ENCODE measurements around the gene NRDE2. TPM values are rescaled to one million over a fixed set of nuclear protein-coding genes. Genes with fewer than 3 reads are reported as not detected.

Gene NRDE2
- total RNA-seq (2014; rRNA removed; shearing (Covaris generic)): 7.5 and 8.9 TPM in 2 replicates

GRCh38 chr14:90331497-90332270, at the start of gene NRDE2:
NRDE2 (minus strand) TSS chr14:90331941; CDS start chr14:90331904, 37 bp downstream.
- DNase-seq (ENCODE audit: low read depth): peak; percentile 99

DNA sequence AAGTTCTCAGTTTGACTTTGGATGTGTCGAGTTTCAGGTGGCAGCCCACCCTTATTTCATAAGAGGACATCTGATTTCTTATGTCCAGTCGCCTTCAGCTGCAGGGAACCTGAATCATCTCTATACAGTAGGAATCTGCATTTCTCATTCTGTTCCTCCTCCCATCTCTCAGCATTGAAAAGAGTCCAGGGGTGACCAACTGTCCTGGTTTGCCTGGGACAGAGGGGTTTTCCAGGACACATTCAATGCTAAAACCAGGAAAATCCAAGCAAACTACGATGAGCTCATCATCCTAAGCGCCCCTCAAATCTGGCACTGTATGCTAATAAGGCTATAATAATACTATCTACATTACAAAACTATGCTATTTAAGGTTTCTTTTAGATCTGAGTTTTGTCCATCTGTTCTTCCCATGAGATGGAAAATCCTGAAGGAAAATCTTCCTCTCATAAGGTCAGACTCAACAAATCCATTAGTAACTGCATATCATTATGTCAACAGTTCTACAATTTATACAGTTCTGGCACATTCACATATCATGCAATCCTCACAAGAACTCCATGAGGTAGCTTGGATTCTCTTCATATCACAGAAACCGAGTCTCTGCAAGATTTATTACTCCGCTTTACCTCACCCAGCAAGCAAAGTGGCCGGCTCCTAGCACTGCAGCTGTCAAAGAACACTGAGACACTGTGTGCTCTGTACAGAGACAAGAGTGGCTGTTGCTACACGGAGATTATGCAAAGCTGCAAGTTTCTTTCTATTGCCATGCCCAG, 49.5 kb upstream of the NRDE2 start:
- DNase-seq (ENCODE audit: low read depth): no peak

- no peak for DNase-seq (ENCODE audit: low read depth)
Measured at GRCh38 chr14:90379106-90379505, 47.4 kb upstream of the NRDE2 start.

GRCh38 chr14:90378249-90378648, 46.5 kb upstream of the NRDE2 start:
- DNase-seq (ENCODE audit: low read depth): no peak

DNA sequence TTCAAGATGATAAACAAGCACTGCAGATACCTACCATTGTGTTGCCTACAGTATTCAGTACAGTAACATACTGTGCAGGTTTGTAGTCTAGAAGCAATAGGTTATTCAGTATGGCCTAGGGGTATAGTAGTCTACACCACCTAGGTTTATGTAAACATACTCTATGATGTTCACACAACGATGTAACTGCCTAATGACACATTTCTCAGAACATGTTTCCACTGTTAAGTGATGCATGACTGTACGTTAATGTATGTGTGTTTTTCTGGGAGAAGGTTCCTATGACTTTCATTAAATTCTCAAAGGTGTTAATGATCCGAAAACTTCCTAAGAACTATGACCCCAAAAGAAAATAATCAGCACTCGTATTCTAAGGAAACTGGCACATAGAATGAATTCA, 44.2 kb upstream of the NRDE2 start:
- DNase-seq (ENCODE audit: low read depth): no peak

- DNase-seq (ENCODE audit: low read depth): no peak
Measured at GRCh38 chr14:90374813-90375212, 43.1 kb upstream of the NRDE2 start.

DNA sequence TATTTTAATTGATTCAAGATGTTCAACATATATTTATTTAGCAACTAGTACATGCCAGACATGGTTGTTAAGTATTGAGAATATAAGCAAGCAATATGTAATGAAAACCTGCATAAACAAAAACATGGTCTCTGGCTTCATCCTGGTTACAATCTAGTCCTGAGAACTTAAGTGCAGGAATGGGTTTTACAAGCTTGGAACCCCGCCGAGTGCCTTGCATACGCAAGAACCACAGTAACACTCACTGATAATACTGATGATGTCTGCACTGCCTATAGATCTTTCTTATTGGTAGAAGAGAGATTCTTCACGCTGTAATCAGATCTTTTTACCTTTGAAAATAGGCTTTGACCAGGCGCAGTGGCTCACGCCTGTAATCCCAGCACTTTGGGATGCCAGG, 42.1 kb upstream of the NRDE2 start:
- peak; percentile 34 for DNase-seq (ENCODE audit: low read depth)

DNA sequence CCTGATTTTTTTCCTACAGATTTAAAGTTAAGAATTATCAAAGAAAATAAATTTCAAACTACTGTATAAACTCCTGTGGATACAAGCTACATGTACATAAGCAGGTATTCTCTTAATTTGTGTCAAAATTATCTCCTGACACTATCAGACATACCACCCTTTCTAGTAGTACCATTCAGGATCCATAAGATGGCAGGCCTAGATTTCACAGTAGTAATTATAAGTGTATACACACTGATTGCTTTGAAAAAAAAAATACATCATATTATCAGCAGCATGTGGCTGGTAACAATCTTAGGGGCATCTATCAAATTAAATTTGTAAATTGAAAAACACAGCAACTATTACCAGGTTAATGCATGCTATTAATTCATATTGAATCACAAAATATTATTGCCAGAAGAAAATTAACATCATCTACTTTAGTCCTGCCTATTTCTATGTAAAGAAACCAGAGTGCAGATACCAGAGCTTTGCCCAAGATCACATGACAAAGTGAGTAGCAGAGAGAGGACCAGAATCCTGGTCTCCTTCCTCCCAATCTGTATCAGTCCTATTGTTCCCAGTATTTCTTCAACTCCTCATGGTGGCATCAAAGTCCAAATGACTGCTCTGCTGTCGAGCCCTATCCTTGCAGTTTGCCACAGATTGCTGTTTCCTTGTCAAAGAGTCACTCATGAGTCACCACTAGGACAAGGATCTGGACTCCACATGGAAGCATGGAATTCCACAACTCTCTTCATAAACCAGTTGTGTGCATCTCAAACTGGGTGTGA, 37.4 kb upstream of the NRDE2 start:
- peak; percentile 45 for DNase-seq (ENCODE audit: low read depth)

DNA sequence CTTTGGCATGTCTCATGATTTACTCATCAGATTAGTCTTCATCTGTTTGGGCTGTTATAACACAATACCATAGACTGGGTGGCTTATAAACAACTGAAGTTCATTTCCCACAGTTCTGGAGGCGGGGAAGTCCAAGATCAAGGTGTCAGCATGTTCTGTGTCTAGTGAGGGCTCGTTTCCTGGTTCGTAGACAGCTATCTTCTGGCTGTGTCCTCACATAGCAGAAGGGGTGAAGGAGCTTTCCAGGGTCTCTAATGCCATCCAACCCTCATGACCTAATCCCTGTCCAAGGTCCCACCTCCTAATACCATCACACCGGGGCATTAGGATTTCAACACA, 30.8 kb upstream of the NRDE2 start:
- DNase-seq (ENCODE audit: low read depth): no peak

DNA sequence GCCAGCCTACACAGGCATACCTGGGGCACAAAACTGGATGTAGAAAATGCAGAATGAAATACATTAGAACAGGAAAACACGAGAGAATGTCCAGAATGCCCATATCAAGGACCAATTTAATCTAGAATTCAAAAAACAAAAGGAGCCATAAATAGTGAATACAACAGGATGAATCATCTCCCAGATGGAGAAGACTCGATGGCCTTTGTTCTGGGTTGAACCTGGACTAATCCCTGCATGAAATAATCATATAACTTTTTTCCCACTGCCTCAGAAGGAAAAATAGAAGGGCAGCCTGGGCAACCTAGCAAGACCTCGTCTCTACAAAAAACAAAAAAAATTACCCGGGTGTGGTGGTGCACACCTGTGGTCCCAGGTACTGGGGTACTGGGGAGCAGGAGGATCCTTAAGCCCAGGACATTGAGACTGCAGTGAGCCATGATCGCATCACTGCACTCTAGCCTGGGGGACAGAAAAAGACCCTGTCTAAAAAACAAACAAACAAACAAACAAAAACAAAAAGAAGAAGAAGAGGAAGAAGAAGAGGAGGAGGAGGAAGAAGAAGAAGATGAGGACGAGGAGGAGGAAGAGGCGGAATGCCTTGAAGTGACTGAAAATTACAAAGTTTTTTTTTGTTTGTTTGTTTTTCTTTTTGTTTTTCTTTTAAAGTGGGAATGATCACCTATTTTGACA, 30.3 kb upstream of the NRDE2 start:
- DNase-seq (ENCODE audit: low read depth): no peak

GRCh38 chr14:90358359-90358758, 26.6 kb upstream of the NRDE2 start:
- DNase-seq (ENCODE audit: low read depth): no peak

GRCh38 chr14:90356925-90357324, 25.2 kb upstream of the NRDE2 start:
- no peak for DNase-seq (ENCODE audit: low read depth)

- no peak for DNase-seq (ENCODE audit: low read depth)
Measured at GRCh38 chr14:90355540-90356518, 24.1 kb upstream of the NRDE2 start.

GRCh38 chr14:90354551-90355298, 23.0 kb upstream of the NRDE2 start:
- DNase-seq (ENCODE audit: low read depth): no peak

GRCh38 chr14:90349739-90350138, 18.0 kb upstream of the NRDE2 start:
- DNase-seq (ENCODE audit: low read depth): no peak

DNA sequence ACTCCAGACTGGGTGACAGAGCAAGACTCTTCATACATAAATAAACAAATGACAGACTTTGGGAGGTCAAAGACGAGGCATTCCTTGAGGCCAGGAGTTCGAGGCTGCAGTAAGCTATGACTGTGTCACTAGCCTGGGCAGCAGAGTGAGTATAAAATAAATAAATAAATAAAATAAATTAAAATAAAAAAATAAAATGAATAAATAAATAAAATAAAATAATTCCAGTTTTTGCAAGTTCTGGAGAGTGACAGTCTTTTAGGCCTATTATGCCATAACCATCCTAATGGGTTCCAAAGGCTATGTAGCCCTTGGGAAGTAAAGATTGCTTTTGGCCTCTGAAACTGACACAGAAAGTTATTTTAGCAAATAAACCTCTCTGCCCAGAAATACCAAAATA, 16.5 kb upstream of the NRDE2 start:
- no peak for DNase-seq (ENCODE audit: low read depth)

- no peak for DNase-seq (ENCODE audit: low read depth)
Measured at GRCh38 chr14:90345239-90345557, 13.5 kb upstream of the NRDE2 start.

GRCh38 chr14:90344331-90345238, 12.8 kb upstream of the NRDE2 start:
- DNase-seq (ENCODE audit: low read depth): no peak

DNA sequence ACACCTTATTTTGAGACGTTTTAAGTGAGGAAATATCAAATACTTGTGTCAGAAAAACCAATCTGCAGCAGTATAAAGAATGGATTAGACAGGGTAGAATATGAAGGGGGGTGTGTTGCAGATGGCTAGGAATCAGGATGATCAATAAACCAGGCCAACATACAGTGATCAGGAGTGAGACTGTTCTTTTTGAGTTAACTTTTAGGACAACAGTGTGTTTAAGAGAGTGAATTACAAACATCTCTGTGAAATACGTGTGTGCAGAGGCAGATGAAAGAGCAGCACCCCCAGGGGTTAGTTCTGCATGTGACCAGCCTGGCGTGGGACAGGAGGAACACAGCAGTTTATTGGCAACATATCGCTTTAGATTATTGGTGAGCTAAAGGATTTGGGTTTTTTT, 10.6 kb upstream of the NRDE2 start:
- DNase-seq (ENCODE audit: low read depth): no peak

Measured in Daoy (cell line).